H1 (cell line): ENCODE measurements around the gene LRBA. TPM values are rescaled to one million over a fixed set of nuclear protein-coding genes. Genes with fewer than 3 reads are reported as not detected.

Experiments
- CTCF ChIA-PET: fragments of 300-600 bp; sonication (Branson Sonifier 250); formaldehyde crosslinking; loops from one replicate; lab custom pipeline; 2021; ENCODE audit not compliant: partially characterized antibody; lab: Charles Lee
- POLR2A ChIA-PET: fragments of 300-600 bp; sonication (Branson Sonifier 250); formaldehyde crosslinking; loops from one replicate; lab custom pipeline; 2021; ENCODE audit warnings: inconsistent platforms; ENCODE audit not compliant: partially characterized antibody; lab: Charles Lee
- DNase-seq, 2 experiments: peaks; one replicate each; pipeline versions ENCODE4 v3.0.0 to v3.0.0-alpha.2; 2010 to 2022; ENCODE audit warnings: low spot score in 2 of 2, low read depth in 1 of 2, mixed read lengths in 1 of 2
- FAIRE-seq: peaks from 2 replicates; lab custom pipeline; 2011; peaks lifted over from hg19 to GRCh38; lab: Jason Lieb, UNC
- H2AFZ ChIP-seq: 2 replicates; pipeline ENCODE4 v1.8.1; 2012; ENCODE audit warnings: low read length, inconsistent platforms
- H2AK5ac ChIP-seq: 2 replicates; pipeline ENCODE4 v1.6.1; 2013; ENCODE audit warnings: low read depth, low read length
- H2BK120ac ChIP-seq: replicated peaks from 2 replicates; pipeline ENCODE3; 2013; ENCODE audit warnings: low read depth, low read length, inconsistent platforms
- H2BK12ac ChIP-seq: 2 replicates; pipeline ENCODE4 v1.6.1; 2013; ENCODE audit warnings: low read depth, low read length
- H2BK15ac ChIP-seq: 2 replicates; pipeline ENCODE4 v1.6.1; 2013; ENCODE audit warnings: low read length
- H2BK20ac ChIP-seq: 2 replicates; pipeline ENCODE4 v1.6.1; 2013; ENCODE audit warnings: low read length
- H2BK5ac ChIP-seq: 2 replicates; pipeline ENCODE4 v1.6.1; 2013; ENCODE audit warnings: low read depth, low read length
- H3K14ac ChIP-seq: 2 replicates; pipeline ENCODE4 v1.6.1; 2013; ENCODE audit warnings: inconsistent platforms; ENCODE audit not compliant: insufficient read length
- H3K18ac ChIP-seq: 2 replicates; pipeline ENCODE4 v1.6.1; 2013; ENCODE audit warnings: low read length; ENCODE audit errors: extremely low read depth
- H3K23ac ChIP-seq: 2 replicates; pipeline ENCODE4 v1.6.1; 2013; ENCODE audit warnings: inconsistent platforms; ENCODE audit not compliant: insufficient read length
- H3K23me2 ChIP-seq: 2 replicates; pipeline ENCODE4 v1.6.1; 2013; ENCODE audit warnings: low read depth, low read length
- H3K27ac ChIP-seq: 2 replicates; pipeline ENCODE4 v1.6.1; 2011; ENCODE audit warnings: low read depth, low read length, inconsistent platforms
- H3K27me3 ChIP-seq, 4 experiments: replicated peaks in 1 of 4; 1 replicate in 1 of 4; 2 replicates in 3 of 4; pipeline versions ENCODE4 v1.6.1 to v1.8.1; 2011 to 2013; ENCODE audit warnings: low read length in 3 of 4, mild to moderate bottlenecking in 3 of 4, inconsistent platforms in 2 of 4, mixed read lengths in 2 of 4, moderate library complexity in 1 of 4; ENCODE audit not compliant: control insufficient read depth in 3 of 4, insufficient read depth in 3 of 4; ENCODE audit errors: extremely low read depth in 1 of 4
- H3K36me3 ChIP-seq, 4 experiments: 2 replicates each; pipeline versions ENCODE4 v1.6.1 to v1.8.1; 2011 to 2013; ENCODE audit warnings: mild to moderate bottlenecking in 4 of 4, low read length in 3 of 4, moderate library complexity in 2 of 4, control low read depth in 1 of 4, inconsistent platforms in 1 of 4; ENCODE audit not compliant: insufficient read depth in 4 of 4, control insufficient read depth in 2 of 4
- H3K4ac ChIP-seq: replicated peaks from 2 replicates; pipeline ENCODE3; 2013; ENCODE audit warnings: low read length, low read depth, mixed read lengths, inconsistent platforms; ENCODE audit not compliant: insufficient read length
- H3K4me1 ChIP-seq, 4 experiments: replicated peaks in 1 of 4; 1 replicate in 1 of 4; 2 replicates in 3 of 4; pipeline versions ENCODE4 v1.6.1 to v1.8.1; 2011 to 2013; ENCODE audit warnings: low read length in 3 of 4, inconsistent platforms in 2 of 4, mixed read lengths in 1 of 4; ENCODE audit not compliant: insufficient read depth in 4 of 4, control insufficient read depth in 3 of 4
- H3K4me2 ChIP-seq, 2 experiments: 2 replicates each; pipeline versions ENCODE4 v1.6.1 to v1.8.1; 2011 to 2013; ENCODE audit warnings: low read depth in 2 of 2, low read length in 2 of 2, control low read depth in 1 of 2, inconsistent platforms in 1 of 2, mild to moderate bottlenecking in 1 of 2; ENCODE audit not compliant: insufficient read depth in 1 of 2
- H3K4me3 ChIP-seq, 4 experiments: fragments of 200-600, 300-600 bp in 1 of 4; sonication (generic), shearing (Covaris generic), sonication (Bioruptor Twin) in 1 of 4; 2 replicates each; pipeline versions ENCODE4 v1.5.1 to v1.8.1; 2011 to 2016; ENCODE audit warnings: low read length in 4 of 4, low read depth in 3 of 4, control low read depth in 2 of 4, inconsistent platforms in 2 of 4, mild to moderate bottlenecking in 2 of 4, mixed read lengths in 1 of 4, moderate library complexity in 1 of 4; ENCODE audit not compliant: insufficient read depth in 2 of 4; ENCODE audit errors: extremely low read depth in 1 of 4
- H3K56ac ChIP-seq: replicated peaks from 2 replicates; pipeline ENCODE3; 2013; ENCODE audit warnings: low read depth, mild to moderate bottlenecking, mixed read lengths, low read length, inconsistent platforms; ENCODE audit not compliant: insufficient read length
- H3K79me1 ChIP-seq: 2 replicates; pipeline ENCODE4 v1.6.1; 2013; ENCODE audit warnings: low read depth, low read length, control low read depth
- H3K79me2 ChIP-seq, 2 experiments: 2 replicates each; pipeline versions ENCODE4 v1.6.1 to v1.8.1; 2012 to 2013; ENCODE audit warnings: low read length in 2 of 2, mild to moderate bottlenecking in 2 of 2, inconsistent platforms in 1 of 2; ENCODE audit not compliant: insufficient read depth in 2 of 2, control insufficient read depth in 1 of 2
- H3K9ac ChIP-seq, 4 experiments: replicated peaks in 1 of 4; 1 replicate in 1 of 4; 2 replicates in 3 of 4; pipeline versions ENCODE4 v1.6.1 to v1.8.1; 2011 to 2013; ENCODE audit warnings: low read depth in 3 of 4, low read length in 3 of 4, control low read depth in 2 of 4, mild to moderate bottlenecking in 2 of 4, moderate library complexity in 2 of 4, inconsistent platforms in 1 of 4; ENCODE audit errors: extremely low read depth in 1 of 4
- H3K9me3 ChIP-seq, 2 experiments: 2 replicates each; pipeline versions ENCODE4 v1.6.1 to v1.8.1; 2012 to 2013; ENCODE audit warnings: mild to moderate bottlenecking in 2 of 2, moderate library complexity in 2 of 2, control low read depth in 1 of 2, inconsistent platforms in 1 of 2, low read depth in 1 of 2, low read length in 1 of 2, mixed read lengths in 1 of 2; ENCODE audit not compliant: insufficient read depth in 2 of 2
- H4K20me1 ChIP-seq, 2 experiments: replicated peaks in 1 of 2; 2 replicates each; pipeline versions ENCODE3 to v1.8.1; 2011 to 2013; ENCODE audit warnings: inconsistent platforms in 2 of 2, low read length in 2 of 2, mild to moderate bottlenecking in 1 of 2; ENCODE audit not compliant: insufficient read depth in 2 of 2, control insufficient read depth in 1 of 2
- H4K5ac ChIP-seq: 2 replicates; pipeline ENCODE4 v1.6.1; 2013; ENCODE audit warnings: low read length, low read depth, mixed read lengths, inconsistent platforms; ENCODE audit not compliant: insufficient read length
- H4K8ac ChIP-seq: 2 replicates; pipeline ENCODE4 v1.8.0; 2013; ENCODE audit warnings: mild to moderate bottlenecking, moderate library complexity, low read length, inconsistent platforms; ENCODE audit not compliant: insufficient read depth; ENCODE audit errors: extremely low read depth
- H4K91ac ChIP-seq: replicated peaks from 2 replicates; pipeline ENCODE3; 2013; ENCODE audit warnings: low read length, mixed read lengths, inconsistent platforms; ENCODE audit not compliant: insufficient read length
- BCL11A ChIP-seq, 2 experiments: IDR thresholded peaks; one replicate each; pipeline ENCODE4 v1.6.1; 2011; ENCODE audit warnings: low read depth in 2 of 2, low read length in 2 of 2, mild to moderate bottlenecking in 2 of 2
- POLR2A ChIP-seq, 2 experiments: IDR thresholded peaks; 1 replicate in 1 of 2; 2 replicates in 1 of 2; pipeline ENCODE4 v1.6.1; 2011; ENCODE audit warnings: low read depth in 2 of 2, low read length in 2 of 2, mild to moderate bottlenecking in 2 of 2; ENCODE audit errors: control extremely low read depth in 1 of 2
- WGBS, 2 experiments: shearing (Covaris generic) in 1 of 2; methylation state at CpG; one replicate each; pipeline versions ENCODE4 v1.1.6 to v1.1.7; 2013 to 2015; ENCODE audit warnings: low lambda C conversion rate in 2 of 2, mixed read lengths in 2 of 2, inconsistent platforms in 1 of 2, low coverage in 1 of 2, missing lambda C conversion rate in 1 of 2; ENCODE audit not compliant: insufficient replicate concordance in 2 of 2, insufficient coverage in 1 of 2, insufficient read length in 1 of 2; ENCODE audit errors: extremely low coverage in 1 of 2, missing lambda C conversion rate in 1 of 2; 5-methylcytosine and 5-hydroxymethylcytosine counted together
- polyA plus RNA-seq, 7 experiments: library from polyadenylated mRNA; depleted of rRNA in 3 of 7; stranded (reverse) in 5 of 7; unstranded in 2 of 7; fragments of >200 nt in 5 of 7; fragments of 200-250 nt in 2 of 7; gene quantifications; 1 replicate in 5 of 7; 2 replicates in 1 of 7; 4 replicates in 1 of 7; pipeline versions ENCODE4 v1.2.1 to v1.2.3, GENCODE V29; 2011 to 2013; ENCODE audit warnings: missing spikeins in 2 of 7, mixed read lengths in 2 of 7
- total RNA-seq: library from RNA; stranded (reverse); fragmentation: NEBNext Ultra II Directional; extraction: Animal tissue kit (Norgen Biotek cat#: 25700); gene quantifications from 2 replicates; pipeline ENCODE4 v1.2.1, GENCODE V29; 2021
- TF ChIP-seq, protein P1 (sequence below): IDR thresholded peaks from 2 replicates; pipeline ENCODE4 v1.6.1; 2012; ENCODE audit warnings: inconsistent platforms

Gene LRBA
- total and polyA plus RNA-seq, 2 of the 8 experiments (the other 6 are each of a cell fraction or from before 2014, with no cell fraction given) = 54.6 to 83.2 TPM

DNA sequence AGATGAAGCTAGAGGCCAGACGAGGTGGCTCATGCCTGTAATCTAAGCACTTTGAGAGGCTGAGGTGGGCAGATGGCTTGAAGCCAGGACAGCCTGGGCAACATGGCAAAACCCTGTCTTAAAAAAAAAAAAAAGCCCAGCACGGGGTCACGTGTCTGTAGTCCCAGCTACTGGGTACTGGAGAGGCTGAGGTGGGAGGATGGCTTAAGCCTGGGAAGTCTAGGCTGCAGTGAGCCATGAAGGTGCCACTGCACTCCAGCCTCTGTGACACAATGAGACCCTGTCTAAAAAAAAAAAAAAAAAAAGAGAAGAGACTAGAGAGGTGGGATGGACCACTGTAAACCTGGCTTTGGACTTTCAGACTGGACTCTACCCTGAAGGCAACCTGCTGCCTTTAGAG, 10.7 kb upstream of the LRBA start:
- Histone ChIP-seq H3K4ac (no peak overlapping the region), H3K23ac (no peak overlapping the region), H3K9me3 (no peaks in the 10 kb centered on the region), H3K14ac (no peak overlapping the region), H2BK12ac (no peak overlapping the region), H3K18ac (no peak overlapping the region), H3K4me1 (no peaks in the 10 kb centered on the region), H3K36me3 (no peaks in the 10 kb centered on the region), H3K27ac (no peak overlapping the region), H2BK15ac (no peak overlapping the region), H2AFZ (no peak overlapping the region), H2AK5ac (no peak overlapping the region), H3K9ac (no peak overlapping the region), H3K4me2 (no peak overlapping the region), H2BK20ac (no peak overlapping the region), H2BK5ac (no peak overlapping the region), H2BK120ac (no peak overlapping the region), H3K23me2 (no peaks in the 10 kb centered on the region), H3K56ac (no peak overlapping the region), H4K8ac (no peak overlapping the region), H3K79me2 (no peaks in the 10 kb centered on the region), H3K27me3 (no peaks in the 10 kb centered on the region), H3K4me3 (no peak overlapping the region), H3K79me1 (no peaks in the 10 kb centered on the region), H4K5ac (no peak overlapping the region), H4K20me1 (no peaks in the 10 kb centered on the region), H4K91ac (no peak overlapping the region)
- CTCF ChIA-PET = no interaction called here
- POLR2A ChIA-PET = interaction anchor here (0.6 to 1.6 kb wide), 2 partner anchors 10 to 90 kb away, joined by 3 to 4 read pairs; no protein-coding TSS in a partner anchor
- no peak for TF ChIP-seq POLR2A (IDR thresholded peaks at IDR 0.05; ENCODE audit: control extremely low read depth in 1 of 2, low read depth in 2 of 2, low read length in 2 of 2)
- no peak for TF ChIP-seq BCL11A (IDR thresholded peaks at IDR 0.05; ENCODE audit: low read depth in 2 of 2, low read length in 2 of 2)
- TF ChIP-seq, protein P1, sequence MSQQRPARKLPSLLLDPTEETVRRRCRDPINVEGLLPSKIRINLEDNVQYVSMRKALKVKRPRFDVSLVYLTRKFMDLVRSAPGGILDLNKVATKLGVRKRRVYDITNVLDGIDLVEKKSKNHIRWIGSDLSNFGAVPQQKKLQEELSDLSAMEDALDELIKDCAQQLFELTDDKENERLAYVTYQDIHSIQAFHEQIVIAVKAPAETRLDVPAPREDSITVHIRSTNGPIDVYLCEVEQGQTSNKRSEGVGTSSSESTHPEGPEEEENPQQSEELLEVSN = no peak
- 84% methylated on average over 3 of the region's 3 CpGs; no CpG with 5 or more reads in 1 of the 2 experiments for WGBS, 2 experiments
- FAIRE-seq = no peak
- no peak for DNase-seq
